Spleen (tissue), 7 donors: Measurements from ENCODE around the gene NUDT3.
"Not testable (repeated sequence)": the region's sequence is repeated elsewhere in the genome, so short reads cannot be mapped to it uniquely, and the experiment has no call there.

ENCODE experiments used
- POLR2A ChIP-seq, 3 donors: fragments of 450-650 bp; IDR thresholded peaks; one replicate each; pipeline ENCODE4 v1.5.1; 2017; ENCODE audit warnings: antibody characterized with exemption in 3 of 3, mild to moderate bottlenecking in 1 of 3
- POLR2AphosphoS5 ChIP-seq, 3 donors: sonication (generic); formaldehyde crosslinking; IDR thresholded peaks; one replicate each; pipeline ENCODE4 v1.5.1; 2017; ENCODE audit warnings: antibody characterized with exemption in 3 of 3
- TF ChIP-seq, protein P1 (sequence below), 11 experiments: fragments of 200-600 bp in 7 of 11; fragments of 450-650 bp in 4 of 11; sonication (generic) in 4 of 11; IDR thresholded peaks in 8 of 11; conservative IDR thresholded peaks in 3 of 11; 1 replicate in 7 of 11; 2 replicates in 4 of 11; pipeline versions ENCODE4 v1.4.0 to v1.8.0; 2016 to 2021; ENCODE audit warnings: antibody characterized with exemption in 11 of 11, inconsistent platforms in 4 of 11, mild to moderate bottlenecking in 1 of 11
- donor health status: DM: no; HTN: no; CAD: no; lungs with moderate emphysema.
- donor health status: DM: no; HTN: no; CAD: no.
- donor health status: DM: no; HTN: no; CAD: no.

GRCh38 chr6:34354230-34354629 is 38.2 kb downstream of the NUDT3 start:
- TF ChIP-seq, protein P1, sequence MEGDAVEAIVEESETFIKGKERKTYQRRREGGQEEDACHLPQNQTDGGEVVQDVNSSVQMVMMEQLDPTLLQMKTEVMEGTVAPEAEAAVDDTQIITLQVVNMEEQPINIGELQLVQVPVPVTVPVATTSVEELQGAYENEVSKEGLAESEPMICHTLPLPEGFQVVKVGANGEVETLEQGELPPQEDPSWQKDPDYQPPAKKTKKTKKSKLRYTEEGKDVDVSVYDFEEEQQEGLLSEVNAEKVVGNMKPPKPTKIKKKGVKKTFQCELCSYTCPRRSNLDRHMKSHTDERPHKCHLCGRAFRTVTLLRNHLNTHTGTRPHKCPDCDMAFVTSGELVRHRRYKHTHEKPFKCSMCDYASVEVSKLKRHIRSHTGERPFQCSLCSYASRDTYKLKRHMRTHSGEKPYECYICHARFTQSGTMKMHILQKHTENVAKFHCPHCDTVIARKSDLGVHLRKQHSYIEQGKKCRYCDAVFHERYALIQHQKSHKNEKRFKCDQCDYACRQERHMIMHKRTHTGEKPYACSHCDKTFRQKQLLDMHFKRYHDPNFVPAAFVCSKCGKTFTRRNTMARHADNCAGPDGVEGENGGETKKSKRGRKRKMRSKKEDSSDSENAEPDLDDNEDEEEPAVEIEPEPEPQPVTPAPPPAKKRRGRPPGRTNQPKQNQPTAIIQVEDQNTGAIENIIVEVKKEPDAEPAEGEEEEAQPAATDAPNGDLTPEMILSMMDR (IDR thresholded peaks at IDR 0.05 in 8 of 11, conservative IDR thresholded peaks at IDR 0.05 in 3 of 11) = not testable (repeated sequence)
- TF ChIP-seq POLR2A, POLR2AphosphoS5 (IDR thresholded peaks at IDR 0.05): not testable (repeated sequence)
